ENCODE measurements around the gene GMPPB.
A peak's percentile ranks its signal among the peaks of the same experiment; 100 is the strongest.
"Not testable (repeated sequence)": the region's sequence is repeated elsewhere in the genome, so short reads cannot be mapped to it uniquely, and the experiment has no call there.

GMPPB gene

GRCh38 chr3:49723628-49724551, at the start of gene GMPPB:
TSS of gene GMPPB (minus strand) at chr3:49723951. CDS start at chr3:49723726, 225 bp downstream.
- Mint-ChIP-seq H3K9me3 (no peaks in the 10 kb centered on the region), H3K36me3 (peaks cover 71% of the 10 kb centered on the region), H3K27ac (peak within 1 kb of the TSS; percentile 98), H3K4me3 (peak within 1 kb of the TSS; percentile 91), H3K4me1 (peaks cover 49% of the 10 kb centered on the region)
- ATAC-seq (peak; percentile 90), DNase-seq (ENCODE audit: low spot score in 2 of 2) (peak; percentile 90 to 94)

- H3K27ac Mint-ChIP-seq: peak overlapping the region; percentile 70
- H3K36me3 Mint-ChIP-seq: peaks cover 32% of the 10 kb centered on the region
- H3K9me3 Mint-ChIP-seq: no peaks in the 10 kb centered on the region
- H3K4me3 Mint-ChIP-seq: no peak overlapping the region
- H3K4me1 Mint-ChIP-seq: peaks cover 14% of the 10 kb centered on the region
- DNase-seq (ENCODE audit: low spot score in 2 of 2) (no peak), ATAC-seq (no peak)
Measured at GRCh38 chr3:49772703-49773102, 49.0 kb upstream of the GMPPB start.

- ATAC-seq (no peak), DNase-seq (ENCODE audit: low spot score in 2 of 2) (no peak)
- H3K4me1 Mint-ChIP-seq: peaks cover 14% of the 10 kb centered on the region
- H3K4me3 Mint-ChIP-seq: no peak overlapping the region
- no peak overlapping the region for H3K27ac Mint-ChIP-seq
- H3K36me3 Mint-ChIP-seq: peaks cover 22% of the 10 kb centered on the region
- no peaks in the 10 kb centered on the region for H3K9me3 Mint-ChIP-seq
Measured at GRCh38 chr3:49771340-49771938, 47.7 kb upstream of the GMPPB start.

GRCh38 chr3:49769926-49770325, 46.2 kb upstream of the GMPPB start:
- peaks cover 24% of the 10 kb centered on the region for H3K36me3 Mint-ChIP-seq
- peaks cover 17% of the 10 kb centered on the region for H3K4me1 Mint-ChIP-seq
- H3K4me3 Mint-ChIP-seq: no peak overlapping the region
- no peaks in the 10 kb centered on the region for H3K9me3 Mint-ChIP-seq
- H3K27ac Mint-ChIP-seq: peak overlapping the region; percentile 23
- DNase-seq (ENCODE audit: low spot score in 2 of 2) (no peak), ATAC-seq (no peak)

- peaks cover 29% of the 10 kb centered on the region for H3K36me3 Mint-ChIP-seq
- DNase-seq (ENCODE audit: low spot score in 2 of 2): no peak
- no peak overlapping the region for H3K4me3 Mint-ChIP-seq
- peak; percentile 50 for ATAC-seq
- peaks cover 22% of the 10 kb centered on the region for H3K4me1 Mint-ChIP-seq
- H3K27ac Mint-ChIP-seq: peak overlapping the region; percentile 23
- H3K9me3 Mint-ChIP-seq: no peaks in the 10 kb centered on the region
Measured at GRCh38 chr3:49769286-49769915, 45.6 kb upstream of the GMPPB start.

GRCh38 chr3:49763981-49764380, 40.2 kb upstream of the GMPPB start:
- Mint-ChIP-seq H3K4me1 (peaks cover 13% of the 10 kb centered on the region), H3K9me3 (no peaks in the 10 kb centered on the region), H3K4me3 (no peak overlapping the region), H3K36me3 (peaks cover 55% of the 10 kb centered on the region), H3K27ac (no peak overlapping the region)
- no peak for ATAC-seq
- no peak for DNase-seq (ENCODE audit: low spot score in 2 of 2)

- H3K36me3 Mint-ChIP-seq: peaks cover 55% of the 10 kb centered on the region
- DNase-seq (ENCODE audit: low spot score in 2 of 2) (no peak), ATAC-seq (no peak)
- H3K4me1 Mint-ChIP-seq: peaks cover 19% of the 10 kb centered on the region
- no peak overlapping the region for H3K27ac Mint-ChIP-seq
- H3K4me3 Mint-ChIP-seq: no peak overlapping the region
- no peaks in the 10 kb centered on the region for H3K9me3 Mint-ChIP-seq
Measured at GRCh38 chr3:49761661-49762060, 37.9 kb upstream of the GMPPB start.

- no peak for DNase-seq (ENCODE audit: low spot score in 2 of 2)
- no peak overlapping the region for H3K4me3 Mint-ChIP-seq
- H3K9me3 Mint-ChIP-seq: no peaks in the 10 kb centered on the region
- H3K36me3 Mint-ChIP-seq: peaks cover 32% of the 10 kb centered on the region
- peaks cover 21% of the 10 kb centered on the region for H3K4me1 Mint-ChIP-seq
- ATAC-seq: no peak
- H3K27ac Mint-ChIP-seq: peak overlapping the region; percentile 63
Measured at GRCh38 chr3:49759226-49759625, 35.5 kb upstream of the GMPPB start.

GRCh38 chr3:49757197-49757596, 33.4 kb upstream of the GMPPB start:
- peaks cover 31% of the 10 kb centered on the region for H3K4me1 Mint-ChIP-seq
- H3K36me3 Mint-ChIP-seq: peaks cover 16% of the 10 kb centered on the region
- no peak for ATAC-seq
- H3K9me3 Mint-ChIP-seq: no peaks in the 10 kb centered on the region
- DNase-seq (ENCODE audit: low spot score in 2 of 2): no peak
- H3K4me3 Mint-ChIP-seq: no peak overlapping the region
- no peak overlapping the region for H3K27ac Mint-ChIP-seq

- DNase-seq (ENCODE audit: low spot score in 2 of 2) (no peak), ATAC-seq (no peak)
- H3K27ac Mint-ChIP-seq: peak overlapping the region; percentile 77
- peaks cover 16% of the 10 kb centered on the region for H3K36me3 Mint-ChIP-seq
- no peaks in the 10 kb centered on the region for H3K9me3 Mint-ChIP-seq
- peaks cover 31% of the 10 kb centered on the region for H3K4me1 Mint-ChIP-seq
- H3K4me3 Mint-ChIP-seq: no peak overlapping the region
Measured at GRCh38 chr3:49756036-49756435, 32.3 kb upstream of the GMPPB start.

GRCh38 chr3:49754536-49754935, 30.8 kb upstream of the GMPPB start:
- DNase-seq (ENCODE audit: low spot score in 2 of 2): no peak
- H3K36me3 Mint-ChIP-seq: peaks cover 11% of the 10 kb centered on the region
- H3K4me3 Mint-ChIP-seq: no peak overlapping the region
- no peak for ATAC-seq
- H3K27ac Mint-ChIP-seq: no peak overlapping the region
- H3K4me1 Mint-ChIP-seq: peaks cover 34% of the 10 kb centered on the region
- H3K9me3 Mint-ChIP-seq: no peaks in the 10 kb centered on the region

GRCh38 chr3:49751501-49751900, 27.8 kb upstream of the GMPPB start:
- H3K27ac Mint-ChIP-seq: no peak overlapping the region
- H3K36me3 Mint-ChIP-seq: peaks cover 31% of the 10 kb centered on the region
- H3K4me3 Mint-ChIP-seq: no peak overlapping the region
- DNase-seq (ENCODE audit: low spot score in 2 of 2) (no peak), ATAC-seq (no peak)
- no peaks in the 10 kb centered on the region for H3K9me3 Mint-ChIP-seq
- peaks cover 24% of the 10 kb centered on the region for H3K4me1 Mint-ChIP-seq

- no peak overlapping the region for H3K4me3 Mint-ChIP-seq
- H3K9me3 Mint-ChIP-seq: no peaks in the 10 kb centered on the region
- DNase-seq (ENCODE audit: low spot score in 2 of 2) (no peak), ATAC-seq (no peak)
- peaks cover 46% of the 10 kb centered on the region for H3K36me3 Mint-ChIP-seq
- H3K4me1 Mint-ChIP-seq: peaks cover 17% of the 10 kb centered on the region
- peak overlapping the region; percentile 19 for H3K27ac Mint-ChIP-seq
Measured at GRCh38 chr3:49750056-49750455, 26.3 kb upstream of the GMPPB start.

- Mint-ChIP-seq H3K4me1 (peaks cover 20% of the 10 kb centered on the region), H3K36me3 (peaks cover 58% of the 10 kb centered on the region)
- ATAC-seq; H3K27ac Mint-ChIP-seq; DNase-seq (ENCODE audit: low spot score in 2 of 2); H3K4me3 Mint-ChIP-seq; H3K9me3 Mint-ChIP-seq: not testable (repeated sequence)
Measured at GRCh38 chr3:49748874-49749273, 25.1 kb upstream of the GMPPB start.

- H3K36me3 Mint-ChIP-seq: peaks cover 65% of the 10 kb centered on the region
- ATAC-seq (no peak), DNase-seq (ENCODE audit: low spot score in 2 of 2) (no peak)
- H3K4me1 Mint-ChIP-seq: peaks cover 12% of the 10 kb centered on the region
- no peaks in the 10 kb centered on the region for H3K9me3 Mint-ChIP-seq
- H3K4me3 Mint-ChIP-seq: no peak overlapping the region
- no peak overlapping the region for H3K27ac Mint-ChIP-seq
Measured at GRCh38 chr3:49747792-49748480, 24.2 kb upstream of the GMPPB start.

All from stimulated activated effector memory CD8-positive, alpha-beta T cell treated with anti-CD3 and anti-CD28 coated beads, Interleukin-12 subunit alpha, Interleukin-12 subunit beta, amount 100 ng/mL, for 72 hours (primary cell).